CD1c-positive myeloid dendritic cell (primary cell): ENCODE results near the gene SPARC.

Source experiments
- DNase-seq: peaks from one replicate; pipeline ENCODE4 v3.0.0-alpha.2; 2016; ENCODE audit errors: extremely low spot score

SPARC gene

GRCh38 chr5:151660616-151661495 lies 25.9 kb downstream of the SPARC start:
- no peak for DNase-seq

DNA sequence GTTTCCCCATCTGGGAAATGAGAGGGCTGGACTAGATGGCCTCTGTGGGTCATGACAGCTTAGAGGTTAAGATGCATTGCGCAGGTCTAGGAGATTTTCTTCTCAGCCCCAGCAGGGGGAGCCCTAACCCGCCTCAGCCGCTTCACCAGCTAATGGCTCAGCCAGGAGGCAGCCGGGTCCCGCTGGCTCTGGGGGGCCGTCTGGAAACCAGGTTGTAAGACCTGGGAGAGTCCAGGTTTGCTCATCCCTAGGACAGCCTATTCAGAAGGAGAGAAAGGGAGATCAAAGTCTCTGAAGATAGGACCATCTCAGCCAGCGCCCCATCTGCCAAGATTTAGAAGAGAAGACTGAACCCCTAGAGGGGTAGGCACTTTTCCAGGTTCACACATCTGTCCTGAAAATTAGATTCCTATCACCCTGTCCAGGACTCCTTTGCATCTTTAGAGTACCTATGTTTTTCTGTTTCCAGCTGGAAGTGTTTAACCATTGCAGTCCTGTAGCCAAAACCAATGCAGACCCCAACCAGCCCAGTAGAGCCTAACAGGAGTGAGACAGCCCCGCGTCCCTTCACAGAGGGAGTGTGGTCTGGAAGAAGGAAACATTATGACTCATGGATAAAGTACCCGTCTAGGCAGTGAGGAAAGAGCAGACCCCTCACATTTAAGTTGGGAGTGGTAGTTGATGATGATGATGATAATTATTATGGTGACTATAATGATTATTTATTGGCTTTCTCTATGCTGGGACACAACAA lies 27.5 kb downstream of the SPARC start:
- peak; percentile 86 for DNase-seq

GRCh38 chr5:151657114-151657513 lies 29.6 kb downstream of the SPARC start:
- DNase-seq: no peak

DNA sequence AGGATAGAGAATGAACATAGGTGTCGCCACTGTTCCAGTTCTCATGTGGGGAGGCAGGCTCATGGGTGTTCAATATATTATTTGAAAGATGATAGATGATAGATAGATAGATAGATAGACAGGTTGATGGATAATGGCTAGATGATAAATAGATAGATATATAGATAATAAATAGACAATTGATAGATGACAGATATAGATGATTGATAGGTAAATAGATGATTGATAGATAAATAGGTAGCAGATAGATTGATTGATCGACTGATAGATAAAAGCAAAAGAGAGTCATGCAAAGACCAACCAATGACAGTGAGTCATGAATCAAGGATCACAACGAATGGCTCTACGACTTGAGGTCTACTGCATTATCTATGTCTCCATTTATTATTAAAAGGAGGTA lies 30.4 kb downstream of the SPARC start:
- no peak for DNase-seq

- DNase-seq: peak; percentile 83
These were observed 34.6 kb downstream of the SPARC start for GRCh38 chr5:151651997-151652645.

DNA sequence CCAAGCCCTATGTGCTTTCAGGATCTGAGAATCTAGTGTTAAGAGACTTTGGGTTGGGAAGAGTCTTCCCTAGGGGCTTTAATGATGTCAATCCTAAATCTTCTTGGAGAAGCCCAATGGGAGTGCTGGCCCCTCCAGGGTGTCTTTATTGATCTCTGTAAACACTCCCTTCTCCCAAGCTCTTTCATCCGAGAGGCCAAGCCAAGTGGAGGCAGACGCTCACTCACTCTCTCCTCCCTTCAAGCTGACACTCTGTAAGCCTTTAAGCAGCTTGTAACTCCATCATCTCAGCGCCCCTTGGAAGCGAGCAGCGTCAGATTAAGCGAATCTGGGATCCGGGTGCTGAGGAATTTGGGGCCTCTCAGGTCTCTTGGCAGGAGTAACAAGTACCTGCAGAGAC lies 37.7 kb downstream of the SPARC start:
- no peak for DNase-seq

DNA sequence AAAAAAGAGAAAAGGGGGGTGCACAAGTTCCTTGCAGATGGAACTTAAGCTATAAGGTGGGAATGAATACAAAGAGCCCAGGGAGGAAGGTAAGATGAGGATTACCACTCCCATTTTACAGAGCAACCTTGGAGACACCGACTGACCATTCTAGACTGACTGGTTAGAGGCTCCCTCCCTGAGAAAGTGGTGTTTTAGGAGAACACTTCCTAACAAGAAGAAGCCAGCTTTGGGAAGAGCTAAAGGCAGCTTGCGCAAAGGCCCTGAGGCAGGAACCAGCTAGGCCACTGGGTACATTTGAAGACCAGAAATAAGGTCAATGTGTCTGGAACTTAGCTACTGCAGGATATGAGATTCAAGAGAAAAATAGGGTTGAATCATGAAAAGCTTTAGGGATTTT lies 38.6 kb downstream of the SPARC start:
- DNase-seq: no peak

GRCh38 chr5:151647320-151647861 lies 39.3 kb downstream of the SPARC start:
- peak; percentile 68 for DNase-seq

DNA sequence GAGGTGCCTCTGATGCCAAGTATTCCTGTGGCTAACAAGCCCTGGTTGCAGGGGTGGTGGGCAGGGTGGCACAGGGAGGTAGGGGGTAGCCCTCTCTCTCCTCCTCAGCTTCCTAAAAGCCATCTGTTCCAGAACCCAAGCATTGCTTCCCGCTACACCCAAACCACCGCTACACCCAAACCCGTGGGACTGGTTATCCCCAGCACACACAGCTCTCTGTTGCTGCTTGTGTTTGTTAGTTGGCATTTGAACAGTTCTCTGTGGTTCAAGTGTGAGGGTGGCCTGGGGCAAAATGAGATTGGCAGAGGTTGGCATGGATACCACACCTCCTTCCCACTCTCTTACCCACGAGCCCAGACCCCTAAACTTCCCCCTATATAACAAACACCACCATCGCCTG lies 40.4 kb downstream of the SPARC start:
- no peak for DNase-seq

GRCh38 chr5:151643388-151643787 lies 43.3 kb downstream of the SPARC start:
- peak; percentile 47 for DNase-seq

GRCh38 chr5:151642472-151643140 lies 44.1 kb downstream of the SPARC start:
- no peak for DNase-seq

DNA sequence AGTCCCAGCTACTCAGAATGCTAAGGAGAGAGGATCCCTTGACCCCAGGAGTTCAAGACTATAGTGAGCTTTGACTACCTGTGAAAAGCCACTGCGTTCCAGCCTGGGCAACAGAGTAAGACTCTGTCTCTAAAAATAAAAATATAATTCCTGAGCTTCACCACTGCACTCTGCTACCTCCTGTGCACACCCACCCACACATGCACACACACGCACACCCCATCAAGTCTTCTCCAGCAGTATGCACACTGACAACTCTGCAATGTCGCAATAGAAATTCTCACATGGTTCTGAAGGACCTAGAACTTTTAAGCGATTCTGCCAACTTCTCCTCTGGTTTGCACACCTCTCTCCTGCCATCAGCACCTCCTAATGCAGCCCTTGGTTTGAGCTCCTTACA lies 48.1 kb downstream of the SPARC start:
- no peak for DNase-seq

DNA sequence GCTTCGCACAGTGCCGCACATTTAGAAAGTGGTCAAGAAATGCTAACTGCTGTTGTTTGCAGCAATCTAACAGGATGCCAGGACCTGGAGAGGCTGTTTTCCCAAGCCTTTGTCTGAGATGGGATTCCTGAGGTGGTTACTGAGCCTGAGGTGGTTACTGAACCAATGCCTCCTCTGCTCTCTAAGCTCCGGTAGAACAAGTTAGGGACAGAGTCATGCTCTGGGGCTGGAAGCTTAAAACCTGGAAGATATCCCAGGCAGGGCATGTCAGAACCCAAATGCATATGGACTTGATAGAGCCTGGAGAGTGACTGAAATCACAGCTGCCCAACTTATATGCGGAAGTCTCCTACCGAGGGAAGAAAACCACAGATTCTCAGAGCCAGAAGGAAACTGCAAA lies 49.0 kb downstream of the SPARC start:
- DNase-seq: no peak

DNA sequence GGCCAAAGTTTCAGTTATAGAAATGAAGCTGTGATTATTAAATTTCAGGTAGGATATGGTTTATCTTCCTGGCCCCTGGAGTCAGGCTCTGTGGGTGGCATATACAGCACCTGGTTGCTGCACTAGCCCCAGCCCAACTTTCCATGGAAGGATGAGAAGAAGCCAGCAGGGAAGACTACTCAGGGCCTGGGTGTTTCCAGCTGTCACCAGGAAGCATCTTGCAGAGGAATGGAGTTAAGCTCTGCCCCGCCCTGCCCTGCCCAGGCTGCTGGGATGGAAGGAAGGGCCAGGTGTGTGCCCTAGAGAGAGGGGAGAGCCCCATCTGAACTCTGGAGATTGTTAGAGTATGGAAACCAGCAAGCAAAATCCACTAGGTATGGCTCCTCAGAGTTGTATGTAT lies 52.8 kb downstream of the SPARC start:
- no peak for DNase-seq

- no peak for DNase-seq
These were observed 53.8 kb downstream of the SPARC start for GRCh38 chr5:151632941-151633340.

DNA sequence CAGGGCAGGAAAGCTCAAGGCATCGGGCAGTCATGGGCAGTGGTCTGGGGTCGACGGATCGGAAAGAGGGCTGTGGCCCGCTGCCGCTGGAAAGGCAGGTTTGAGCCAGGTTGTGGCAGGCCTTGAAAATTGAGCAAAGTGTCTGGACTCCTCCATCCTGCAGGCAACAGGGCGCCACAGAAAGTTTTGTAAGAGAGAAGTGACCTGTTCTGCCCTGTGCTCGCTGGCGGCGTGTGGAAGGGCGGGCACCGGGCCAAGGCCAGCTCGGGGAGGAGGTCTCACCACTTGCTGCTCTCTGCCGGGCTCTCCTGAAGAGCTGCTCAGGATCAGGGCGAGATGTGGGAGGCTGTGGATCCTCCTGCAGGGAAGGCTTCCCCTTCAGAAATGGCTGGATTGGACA lies 54.2 kb downstream of the SPARC start:
- no peak for DNase-seq

DNA sequence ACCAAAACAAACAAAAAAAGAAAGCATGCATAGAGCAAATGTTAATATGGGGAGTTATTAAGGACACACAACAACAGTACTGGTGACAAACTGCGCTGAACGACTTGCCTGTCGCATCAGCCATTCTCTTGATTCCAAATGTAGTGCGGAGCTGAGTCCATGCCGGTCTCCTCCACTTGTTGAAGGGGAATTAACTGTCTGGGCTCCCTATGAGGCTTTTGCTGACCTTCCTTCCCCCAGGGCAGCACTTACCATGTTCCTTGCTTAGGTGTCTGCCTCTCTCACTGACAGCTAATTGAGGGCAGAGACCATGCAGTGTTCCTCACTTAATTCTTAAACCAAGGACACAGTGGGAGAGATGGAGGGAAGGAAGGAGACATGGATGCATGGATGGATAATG lies 54.8 kb downstream of the SPARC start:
- DNase-seq: no peak

DNA sequence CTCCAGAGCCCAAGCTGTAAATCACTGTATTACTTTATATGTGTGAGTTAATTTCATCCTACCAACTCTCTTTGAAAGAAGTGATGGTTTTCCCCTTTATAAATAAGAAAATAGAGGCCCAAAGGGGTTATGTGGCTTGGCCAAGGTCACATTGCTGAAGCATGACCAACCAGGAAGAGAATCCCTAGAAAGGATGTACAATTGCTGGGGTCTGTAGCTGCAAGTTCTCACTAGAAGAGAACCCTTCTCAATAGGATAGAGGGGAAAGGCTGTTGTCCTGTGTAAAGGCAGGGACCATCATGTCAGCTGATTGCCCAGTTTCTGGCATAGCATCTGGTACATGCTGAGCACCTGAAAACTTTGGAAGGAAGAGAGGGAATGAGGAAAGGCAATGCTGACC lies 56.6 kb downstream of the SPARC start:
- DNase-seq: no peak

GRCh38 chr5:151628112-151628823 lies 58.4 kb downstream of the SPARC start:
- DNase-seq: no peak

GRCh38 chr5:151627650-151628049 lies 59.1 kb downstream of the SPARC start:
- DNase-seq: no peak

GRCh38 chr5:151625285-151625684 lies 61.4 kb downstream of the SPARC start:
- DNase-seq: no peak
